Aortic smooth muscle cell (primary cell): ENCODE measurements around the gene SRP14. TPM values are rescaled to one million over a fixed set of nuclear protein-coding genes. Genes with fewer than 3 reads are reported as not detected.

ENCODE experiments used
- total RNA-seq: library from RNA; depleted of rRNA; stranded (reverse); fragments of >200 nt; gene quantifications from 2 replicates; pipeline ENCODE4 v1.2.3, GENCODE V29; 2014

SRP14 gene
- total RNA-seq: 230 and 238 TPM in 2 replicates

GRCh38 chr15:40038638-40039543, at the start of gene SRP14:
Gene SRP14 (minus strand): TSS chr15:40039181. CDS start chr15:40039116, 65 bp downstream.

Other genes starting within 250 kb of the SRP14 start
- gene GPR176, start 118.9 kb downstream of the SRP14 start, total RNA-seq: 114 and 206 TPM in 2 replicates
- gene EIF2AK4, start 105.1 kb downstream of the SRP14 start, total RNA-seq: 57.0 and 62.4 TPM in 2 replicates
- 0.79 and 3.2 TPM in 2 replicates for gene BMF, start 69.7 kb upstream of the SRP14 start, total RNA-seq
- 13.2 and 21.9 TPM in 2 replicates for gene BUB1B, start 121.9 kb upstream of the SRP14 start, total RNA-seq
- 0.13 TPM in 1 of 2 replicates, not detected in the other for gene PAK6, start 199.9 kb upstream of the SRP14 start, total RNA-seq
- gene ANKRD63, start 243.9 kb upstream of the SRP14 start, total RNA-seq: not detected in 2 replicates